ENCODE measurements around the gene TMEM130.

DNA sequence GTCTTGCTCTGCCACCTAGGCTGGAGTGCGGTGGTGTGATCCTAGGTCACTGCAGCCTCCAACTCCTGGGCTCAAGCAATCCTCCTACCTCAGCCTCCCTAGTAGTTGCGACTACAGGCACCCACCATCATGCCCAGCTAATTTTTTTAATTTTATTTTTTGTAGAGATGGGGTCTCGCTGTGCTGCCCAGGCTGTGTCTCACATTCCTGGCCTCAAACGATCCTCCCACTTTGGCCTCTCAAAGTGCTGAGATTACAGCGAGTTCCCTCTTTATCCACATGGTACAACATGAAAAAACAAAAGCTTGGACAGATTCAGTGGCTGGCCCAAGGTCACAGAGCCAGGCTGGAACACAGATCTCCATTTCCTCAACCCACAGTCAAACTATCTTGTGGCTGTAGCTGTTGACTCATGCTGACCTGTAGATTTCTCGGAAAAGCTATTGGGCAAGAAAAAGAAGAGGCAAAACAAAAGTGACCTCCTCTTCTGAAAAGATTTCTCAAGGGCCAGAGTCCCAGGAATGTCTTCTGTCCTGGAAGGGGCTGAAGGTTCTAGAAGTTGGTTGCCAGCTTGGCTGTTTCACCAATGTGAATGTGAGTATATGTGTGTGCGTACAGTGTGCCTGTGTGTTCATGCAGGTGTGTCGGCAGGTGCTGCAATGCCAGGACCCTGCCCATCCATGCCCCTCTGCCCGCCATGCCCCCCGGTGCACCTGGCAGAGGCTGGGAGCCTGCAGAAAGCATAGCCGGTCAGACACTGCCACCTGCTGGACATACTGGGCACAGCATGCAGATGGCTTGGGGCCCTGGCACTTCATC lies 28.4 kb downstream of the TMEM130 start:
- TF ChIP-seq SMC3 (IDR thresholded peaks at IDR 0.05; ENCODE audit: borderline replicate concordance, low read length) (peak; percentile 99), MXI1 (IDR thresholded peaks at IDR 0.05; ENCODE audit: low read depth, low read length) (no peak), EZH2 (IDR thresholded peaks at IDR 0.05; ENCODE audit: borderline replicate concordance, control insufficient read depth, low read depth, low read length) (no peak), POLR2A (IDR thresholded peaks at IDR 0.05; ENCODE audit: low read depth, low read length) (no peak), SRF (IDR thresholded peaks at IDR 0.05; ENCODE audit: low read depth in 2 of 2, low read length in 2 of 2) (no peak), SIN3A (IDR thresholded peaks at IDR 0.05; ENCODE audit: low read depth, low read length) (no peak), STAT1 (conservative IDR thresholded peaks at IDR 0.05) (no peak), CBX5 (IDR thresholded peaks at IDR 0.05; ENCODE audit: low read depth) (no peak)
- TF ChIP-seq, protein P1, sequence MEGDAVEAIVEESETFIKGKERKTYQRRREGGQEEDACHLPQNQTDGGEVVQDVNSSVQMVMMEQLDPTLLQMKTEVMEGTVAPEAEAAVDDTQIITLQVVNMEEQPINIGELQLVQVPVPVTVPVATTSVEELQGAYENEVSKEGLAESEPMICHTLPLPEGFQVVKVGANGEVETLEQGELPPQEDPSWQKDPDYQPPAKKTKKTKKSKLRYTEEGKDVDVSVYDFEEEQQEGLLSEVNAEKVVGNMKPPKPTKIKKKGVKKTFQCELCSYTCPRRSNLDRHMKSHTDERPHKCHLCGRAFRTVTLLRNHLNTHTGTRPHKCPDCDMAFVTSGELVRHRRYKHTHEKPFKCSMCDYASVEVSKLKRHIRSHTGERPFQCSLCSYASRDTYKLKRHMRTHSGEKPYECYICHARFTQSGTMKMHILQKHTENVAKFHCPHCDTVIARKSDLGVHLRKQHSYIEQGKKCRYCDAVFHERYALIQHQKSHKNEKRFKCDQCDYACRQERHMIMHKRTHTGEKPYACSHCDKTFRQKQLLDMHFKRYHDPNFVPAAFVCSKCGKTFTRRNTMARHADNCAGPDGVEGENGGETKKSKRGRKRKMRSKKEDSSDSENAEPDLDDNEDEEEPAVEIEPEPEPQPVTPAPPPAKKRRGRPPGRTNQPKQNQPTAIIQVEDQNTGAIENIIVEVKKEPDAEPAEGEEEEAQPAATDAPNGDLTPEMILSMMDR (IDR thresholded peaks at IDR 0.05 in 2 of 3, conservative IDR thresholded peaks at IDR 0.05 in 1 of 3; ENCODE audit: control insufficient read depth in 2 of 3, extremely low read depth in 1 of 3, insufficient read depth in 1 of 3, low read depth in 3 of 3, low read length in 3 of 3), result peak; percentile 94 to 96 (median 96)
- TF ChIP-seq, protein P2, sequence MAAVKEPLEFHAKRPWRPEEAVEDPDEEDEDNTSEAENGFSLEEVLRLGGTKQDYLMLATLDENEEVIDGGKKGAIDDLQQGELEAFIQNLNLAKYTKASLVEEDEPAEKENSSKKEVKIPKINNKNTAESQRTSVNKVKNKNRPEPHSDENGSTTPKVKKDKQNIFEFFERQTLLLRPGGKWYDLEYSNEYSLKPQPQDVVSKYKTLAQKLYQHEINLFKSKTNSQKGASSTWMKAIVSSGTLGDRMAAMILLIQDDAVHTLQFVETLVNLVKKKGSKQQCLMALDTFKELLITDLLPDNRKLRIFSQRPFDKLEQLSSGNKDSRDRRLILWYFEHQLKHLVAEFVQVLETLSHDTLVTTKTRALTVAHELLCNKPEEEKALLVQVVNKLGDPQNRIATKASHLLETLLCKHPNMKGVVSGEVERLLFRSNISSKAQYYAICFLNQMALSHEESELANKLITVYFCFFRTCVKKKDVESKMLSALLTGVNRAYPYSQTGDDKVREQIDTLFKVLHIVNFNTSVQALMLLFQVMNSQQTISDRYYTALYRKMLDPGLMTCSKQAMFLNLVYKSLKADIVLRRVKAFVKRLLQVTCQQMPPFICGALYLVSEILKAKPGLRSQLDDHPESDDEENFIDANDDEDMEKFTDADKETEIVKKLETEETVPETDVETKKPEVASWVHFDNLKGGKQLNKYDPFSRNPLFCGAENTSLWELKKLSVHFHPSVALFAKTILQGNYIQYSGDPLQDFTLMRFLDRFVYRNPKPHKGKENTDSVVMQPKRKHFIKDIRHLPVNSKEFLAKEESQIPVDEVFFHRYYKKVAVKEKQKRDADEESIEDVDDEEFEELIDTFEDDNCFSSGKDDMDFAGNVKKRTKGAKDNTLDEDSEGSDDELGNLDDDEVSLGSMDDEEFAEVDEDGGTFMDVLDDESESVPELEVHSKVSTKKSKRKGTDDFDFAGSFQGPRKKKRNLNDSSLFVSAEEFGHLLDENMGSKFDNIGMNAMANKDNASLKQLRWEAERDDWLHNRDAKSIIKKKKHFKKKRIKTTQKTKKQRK (IDR thresholded peaks at IDR 0.05; ENCODE audit: low read depth, low read length), result no peak
- TF ChIP-seq, protein P3, sequence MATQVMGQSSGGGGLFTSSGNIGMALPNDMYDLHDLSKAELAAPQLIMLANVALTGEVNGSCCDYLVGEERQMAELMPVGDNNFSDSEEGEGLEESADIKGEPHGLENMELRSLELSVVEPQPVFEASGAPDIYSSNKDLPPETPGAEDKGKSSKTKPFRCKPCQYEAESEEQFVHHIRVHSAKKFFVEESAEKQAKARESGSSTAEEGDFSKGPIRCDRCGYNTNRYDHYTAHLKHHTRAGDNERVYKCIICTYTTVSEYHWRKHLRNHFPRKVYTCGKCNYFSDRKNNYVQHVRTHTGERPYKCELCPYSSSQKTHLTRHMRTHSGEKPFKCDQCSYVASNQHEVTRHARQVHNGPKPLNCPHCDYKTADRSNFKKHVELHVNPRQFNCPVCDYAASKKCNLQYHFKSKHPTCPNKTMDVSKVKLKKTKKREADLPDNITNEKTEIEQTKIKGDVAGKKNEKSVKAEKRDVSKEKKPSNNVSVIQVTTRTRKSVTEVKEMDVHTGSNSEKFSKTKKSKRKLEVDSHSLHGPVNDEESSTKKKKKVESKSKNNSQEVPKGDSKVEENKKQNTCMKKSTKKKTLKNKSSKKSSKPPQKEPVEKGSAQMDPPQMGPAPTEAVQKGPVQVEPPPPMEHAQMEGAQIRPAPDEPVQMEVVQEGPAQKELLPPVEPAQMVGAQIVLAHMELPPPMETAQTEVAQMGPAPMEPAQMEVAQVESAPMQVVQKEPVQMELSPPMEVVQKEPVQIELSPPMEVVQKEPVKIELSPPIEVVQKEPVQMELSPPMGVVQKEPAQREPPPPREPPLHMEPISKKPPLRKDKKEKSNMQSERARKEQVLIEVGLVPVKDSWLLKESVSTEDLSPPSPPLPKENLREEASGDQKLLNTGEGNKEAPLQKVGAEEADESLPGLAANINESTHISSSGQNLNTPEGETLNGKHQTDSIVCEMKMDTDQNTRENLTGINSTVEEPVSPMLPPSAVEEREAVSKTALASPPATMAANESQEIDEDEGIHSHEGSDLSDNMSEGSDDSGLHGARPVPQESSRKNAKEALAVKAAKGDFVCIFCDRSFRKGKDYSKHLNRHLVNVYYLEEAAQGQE (IDR thresholded peaks at IDR 0.05; ENCODE audit: low read depth, low read length), result no peak
- TF ChIP-seq, protein P4, sequence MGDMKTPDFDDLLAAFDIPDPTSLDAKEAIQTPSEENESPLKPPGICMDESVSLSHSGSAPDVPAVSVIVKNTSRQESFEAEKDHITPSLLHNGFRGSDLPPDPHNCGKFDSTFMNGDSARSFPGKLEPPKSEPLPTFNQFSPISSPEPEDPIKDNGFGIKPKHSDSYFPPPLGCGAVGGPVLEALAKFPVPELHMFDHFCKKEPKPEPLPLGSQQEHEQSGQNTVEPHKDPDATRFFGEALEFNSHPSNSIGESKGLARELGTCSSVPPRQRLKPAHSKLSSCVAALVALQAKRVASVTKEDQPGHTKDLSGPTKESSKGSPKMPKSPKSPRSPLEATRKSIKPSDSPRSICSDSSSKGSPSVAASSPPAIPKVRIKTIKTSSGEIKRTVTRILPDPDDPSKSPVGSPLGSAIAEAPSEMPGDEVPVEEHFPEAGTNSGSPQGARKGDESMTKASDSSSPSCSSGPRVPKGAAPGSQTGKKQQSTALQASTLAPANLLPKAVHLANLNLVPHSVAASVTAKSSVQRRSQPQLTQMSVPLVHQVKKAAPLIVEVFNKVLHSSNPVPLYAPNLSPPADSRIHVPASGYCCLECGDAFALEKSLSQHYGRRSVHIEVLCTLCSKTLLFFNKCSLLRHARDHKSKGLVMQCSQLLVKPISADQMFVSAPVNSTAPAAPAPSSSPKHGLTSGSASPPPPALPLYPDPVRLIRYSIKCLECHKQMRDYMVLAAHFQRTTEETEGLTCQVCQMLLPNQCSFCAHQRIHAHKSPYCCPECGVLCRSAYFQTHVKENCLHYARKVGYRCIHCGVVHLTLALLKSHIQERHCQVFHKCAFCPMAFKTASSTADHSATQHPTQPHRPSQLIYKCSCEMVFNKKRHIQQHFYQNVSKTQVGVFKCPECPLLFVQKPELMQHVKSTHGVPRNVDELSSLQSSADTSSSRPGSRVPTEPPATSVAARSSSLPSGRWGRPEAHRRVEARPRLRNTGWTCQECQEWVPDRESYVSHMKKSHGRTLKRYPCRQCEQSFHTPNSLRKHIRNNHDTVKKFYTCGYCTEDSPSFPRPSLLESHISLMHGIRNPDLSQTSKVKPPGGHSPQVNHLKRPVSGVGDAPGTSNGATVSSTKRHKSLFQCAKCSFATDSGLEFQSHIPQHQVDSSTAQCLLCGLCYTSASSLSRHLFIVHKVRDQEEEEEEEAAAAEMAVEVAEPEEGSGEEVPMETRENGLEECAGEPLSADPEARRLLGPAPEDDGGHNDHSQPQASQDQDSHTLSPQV (IDR thresholded peaks at IDR 0.05), result no peak
- TF ChIP-seq, protein P5, sequence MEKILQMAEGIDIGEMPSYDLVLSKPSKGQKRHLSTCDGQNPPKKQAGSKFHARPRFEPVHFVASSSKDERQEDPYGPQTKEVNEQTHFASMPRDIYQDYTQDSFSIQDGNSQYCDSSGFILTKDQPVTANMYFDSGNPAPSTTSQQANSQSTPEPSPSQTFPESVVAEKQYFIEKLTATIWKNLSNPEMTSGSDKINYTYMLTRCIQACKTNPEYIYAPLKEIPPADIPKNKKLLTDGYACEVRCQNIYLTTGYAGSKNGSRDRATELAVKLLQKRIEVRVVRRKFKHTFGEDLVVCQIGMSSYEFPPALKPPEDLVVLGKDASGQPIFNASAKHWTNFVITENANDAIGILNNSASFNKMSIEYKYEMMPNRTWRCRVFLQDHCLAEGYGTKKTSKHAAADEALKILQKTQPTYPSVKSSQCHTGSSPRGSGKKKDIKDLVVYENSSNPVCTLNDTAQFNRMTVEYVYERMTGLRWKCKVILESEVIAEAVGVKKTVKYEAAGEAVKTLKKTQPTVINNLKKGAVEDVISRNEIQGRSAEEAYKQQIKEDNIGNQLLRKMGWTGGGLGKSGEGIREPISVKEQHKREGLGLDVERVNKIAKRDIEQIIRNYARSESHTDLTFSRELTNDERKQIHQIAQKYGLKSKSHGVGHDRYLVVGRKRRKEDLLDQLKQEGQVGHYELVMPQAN (conservative IDR thresholded peaks at IDR 0.05), result no peak

Measured in GM12878 (cell line).